HS-5 (cell line): Measurements from ENCODE around the gene CAPZA2.
A peak's percentile ranks its signal among the peaks of the same experiment; 100 is the strongest.
"Not testable (repeated sequence)": the region's sequence is repeated elsewhere in the genome, so short reads cannot be mapped to it uniquely, and the experiment has no call there.

Source experiments
- DNase-seq: peaks from one replicate; pipeline ENCODE4 v3.0.0-alpha.2; 2012; ENCODE audit warnings: low read depth

Gene CAPZA2

GRCh38 chr7:116862234-116862950, at the start of gene CAPZA2:
Gene CAPZA2, plus strand, starts transcription at chr7:116862587. Its CDS starts 25 bp downstream, at chr7:116862612.
- DNase-seq: peak; percentile 40

DNA sequence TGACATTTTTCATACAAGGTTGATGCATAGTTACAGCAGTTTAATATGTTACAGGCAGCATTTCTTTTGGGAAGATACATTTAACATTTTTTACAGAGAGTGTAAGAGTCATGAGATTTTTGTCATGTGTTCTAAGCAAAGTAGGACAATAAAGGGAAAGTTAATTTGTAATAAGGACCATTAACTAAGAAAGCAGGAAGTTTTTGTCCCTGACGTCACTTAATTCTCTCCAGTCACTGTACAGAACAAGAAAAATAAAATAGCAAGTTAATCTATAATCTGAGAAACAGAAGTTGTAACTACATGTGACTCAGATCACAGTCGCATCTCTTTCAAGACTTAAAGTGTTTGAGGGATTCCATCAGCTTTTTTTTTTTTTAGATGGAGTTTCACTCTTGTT, 49.5 kb upstream of the CAPZA2 start:
- no peak for DNase-seq

DNA sequence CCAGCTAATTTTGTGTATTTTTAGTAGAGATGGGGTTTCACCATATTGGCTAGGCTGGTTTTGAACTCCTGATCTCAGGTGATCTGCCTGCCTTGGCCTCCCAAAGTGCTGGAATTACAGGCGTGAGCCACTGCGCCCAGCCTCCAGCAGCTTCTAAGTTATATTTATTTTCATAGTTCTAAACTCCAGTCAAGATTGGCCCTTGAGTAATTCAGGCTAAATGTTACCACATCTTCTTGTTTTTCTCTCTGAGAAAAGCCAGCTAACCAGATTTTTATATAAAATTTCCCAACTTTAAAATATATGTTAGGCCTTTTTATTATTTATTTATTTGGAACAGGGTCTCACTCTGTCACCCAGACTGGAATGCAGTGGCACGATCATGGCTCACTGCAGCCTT, 49.0 kb upstream of the CAPZA2 start:
- not testable (repeated sequence) for DNase-seq

GRCh38 chr7:116815041-116815440, 47.3 kb upstream of the CAPZA2 start:
- DNase-seq: no peak

DNA sequence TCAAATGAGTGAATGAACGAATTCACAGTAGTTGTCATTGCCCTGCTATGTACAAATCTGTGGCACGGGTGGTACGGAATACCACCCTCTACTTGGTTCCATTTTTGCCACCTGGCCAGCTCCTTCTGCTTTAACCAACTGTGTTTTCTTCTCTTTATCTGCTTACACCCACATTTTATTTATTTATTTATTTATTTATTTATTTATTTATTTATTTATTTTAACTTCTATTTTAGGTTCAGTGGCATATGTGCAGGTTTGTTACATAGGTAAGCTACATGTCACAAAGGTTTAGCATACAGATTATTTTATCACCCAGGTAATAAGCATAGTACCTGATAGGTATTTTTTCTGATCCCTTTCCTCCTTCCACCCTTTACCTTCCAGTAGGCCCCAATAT, 42.2 kb upstream of the CAPZA2 start:
- DNase-seq: no peak

GRCh38 chr7:116821647-116822046, 40.7 kb upstream of the CAPZA2 start:
- not testable (repeated sequence) for DNase-seq

DNA sequence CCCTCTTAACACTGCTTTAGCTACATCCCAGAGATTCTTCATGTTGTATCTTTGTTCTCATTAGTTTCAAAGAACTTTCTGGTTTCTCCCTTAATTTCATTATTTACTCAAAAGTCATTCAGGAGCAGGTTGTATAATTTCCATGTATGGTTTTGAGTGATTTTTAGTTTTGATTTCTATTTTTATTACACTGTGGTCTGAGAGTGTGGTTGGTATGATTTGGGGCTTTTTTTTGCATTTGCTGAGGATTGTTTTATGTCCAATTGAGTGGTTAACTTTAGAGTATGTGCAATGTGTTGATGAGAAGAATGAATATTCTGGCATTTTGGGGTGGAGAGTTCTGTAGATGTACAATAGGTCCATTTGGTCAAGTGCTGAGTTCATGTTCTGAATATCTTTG, 37.9 kb upstream of the CAPZA2 start:
- no peak for DNase-seq

GRCh38 chr7:116828281-116828680, 34.1 kb upstream of the CAPZA2 start:
- DNase-seq: no peak

DNA sequence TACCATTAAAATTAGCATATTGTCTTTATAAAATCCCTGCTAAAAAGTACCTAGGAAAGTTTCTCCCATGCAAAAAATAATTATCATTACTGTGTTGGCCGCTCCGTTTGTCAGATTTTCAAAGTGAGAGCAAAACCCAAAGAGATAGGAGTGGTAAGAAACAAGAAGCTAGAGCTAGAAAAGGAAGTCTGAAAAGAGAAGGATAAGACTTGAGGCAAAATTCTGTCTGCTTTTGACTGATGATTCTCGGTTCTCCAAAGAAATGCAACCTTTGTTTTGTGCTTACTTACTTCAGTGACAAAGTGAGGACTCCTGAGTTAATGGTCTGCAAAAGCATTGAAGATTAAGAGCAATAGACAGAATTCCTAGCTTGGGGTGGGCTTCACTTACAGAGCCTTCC, 33.3 kb upstream of the CAPZA2 start:
- no peak for DNase-seq

- no peak for DNase-seq
Measured at GRCh38 chr7:116829493-116829892, 32.9 kb upstream of the CAPZA2 start.

DNA sequence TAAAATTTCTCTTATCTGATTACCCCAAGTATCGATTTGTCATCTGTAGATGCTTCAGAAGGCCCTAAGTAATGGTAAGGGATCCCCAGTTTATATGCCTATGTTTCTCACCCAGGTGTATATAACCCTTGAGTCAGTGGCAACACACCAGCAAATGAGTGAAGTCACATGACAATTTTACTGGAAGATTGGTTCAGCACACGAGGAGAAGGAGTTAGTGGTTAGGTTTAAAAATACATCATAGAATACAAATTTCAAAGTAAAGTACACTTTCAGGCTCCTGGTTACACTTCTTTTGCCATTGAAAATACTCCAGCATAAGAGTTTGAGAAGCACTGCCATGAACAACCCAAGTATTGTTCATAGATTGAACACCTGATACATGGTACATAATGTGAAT, 29.7 kb upstream of the CAPZA2 start:
- no peak for DNase-seq

DNA sequence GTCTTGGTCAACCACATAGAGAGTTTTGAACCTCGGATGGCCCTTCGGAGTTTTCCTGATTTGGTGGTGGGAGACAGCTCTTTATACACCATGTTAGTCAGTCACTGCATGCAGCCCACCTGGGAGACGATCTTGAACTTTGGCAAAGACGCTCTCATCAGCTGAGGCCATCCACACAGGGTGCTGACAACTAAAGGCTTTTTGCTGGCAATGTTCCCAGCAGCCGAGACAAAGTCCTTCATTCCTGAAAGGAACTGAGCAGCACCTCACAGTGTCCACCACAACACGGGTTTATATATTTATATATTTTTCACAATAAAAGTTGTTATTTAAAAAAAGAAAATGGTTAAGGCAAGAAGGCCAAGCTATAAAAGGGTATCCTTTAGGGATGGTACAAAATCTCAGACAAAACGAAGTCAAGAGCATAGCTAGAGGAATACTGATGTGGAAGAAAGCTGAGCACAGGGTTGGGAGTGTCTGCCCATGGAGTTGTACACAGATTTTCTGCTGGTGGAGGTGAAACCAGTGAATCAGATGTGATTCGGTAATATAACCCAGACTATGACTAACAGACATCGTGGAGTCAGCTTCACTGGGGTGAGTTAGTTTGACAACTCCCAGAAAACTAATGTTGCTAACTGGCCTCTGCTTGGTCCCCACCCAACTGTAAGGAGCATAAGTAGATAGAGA, 27.4 kb upstream of the CAPZA2 start:
- no peak for DNase-seq

- DNase-seq: no peak
Measured at GRCh38 chr7:116836048-116836447, 26.3 kb upstream of the CAPZA2 start.

- no peak for DNase-seq
Measured at GRCh38 chr7:116836911-116837310, 25.5 kb upstream of the CAPZA2 start.

DNA sequence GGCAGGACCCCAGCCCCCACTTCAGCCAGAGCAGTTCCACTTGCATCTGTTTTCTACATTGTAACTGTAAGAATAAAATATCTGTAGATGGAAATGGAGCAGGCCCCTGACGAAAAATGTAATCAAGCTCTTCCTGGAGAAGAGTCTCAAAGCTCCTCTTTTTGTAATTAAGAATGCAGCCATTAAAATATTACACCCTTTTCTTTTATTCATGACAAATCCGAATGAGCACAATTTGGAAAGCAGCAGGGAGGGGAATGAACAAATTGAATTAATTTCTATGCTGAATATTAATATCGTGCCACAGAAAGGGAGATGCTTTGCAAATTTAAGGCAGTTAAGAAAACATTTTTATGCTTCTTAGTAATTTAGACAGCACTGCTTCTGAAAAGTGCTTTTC, 24.8 kb upstream of the CAPZA2 start:
- no peak for DNase-seq

GRCh38 chr7:116840256-116840655, 22.1 kb upstream of the CAPZA2 start:
- DNase-seq: no peak

DNA sequence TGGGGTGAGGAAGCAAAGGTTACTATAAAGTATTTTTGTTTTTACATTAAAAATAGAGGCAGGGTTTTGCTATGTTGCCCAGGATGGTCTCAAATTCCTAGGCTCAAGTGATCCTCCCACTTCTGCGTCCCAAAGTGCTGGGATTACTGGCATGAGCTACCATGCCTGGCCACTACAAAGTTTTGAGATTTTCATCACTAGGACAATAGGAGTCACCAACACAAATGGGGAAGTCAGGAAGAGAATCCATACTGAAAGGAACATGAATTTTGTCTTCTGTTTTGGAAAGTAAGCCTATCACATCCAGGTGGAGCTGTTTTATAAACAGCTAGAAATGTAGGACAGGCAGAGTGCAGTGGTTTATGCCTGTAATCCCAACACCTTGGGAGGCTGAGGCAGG, 20.0 kb upstream of the CAPZA2 start:
- DNase-seq: no peak

DNA sequence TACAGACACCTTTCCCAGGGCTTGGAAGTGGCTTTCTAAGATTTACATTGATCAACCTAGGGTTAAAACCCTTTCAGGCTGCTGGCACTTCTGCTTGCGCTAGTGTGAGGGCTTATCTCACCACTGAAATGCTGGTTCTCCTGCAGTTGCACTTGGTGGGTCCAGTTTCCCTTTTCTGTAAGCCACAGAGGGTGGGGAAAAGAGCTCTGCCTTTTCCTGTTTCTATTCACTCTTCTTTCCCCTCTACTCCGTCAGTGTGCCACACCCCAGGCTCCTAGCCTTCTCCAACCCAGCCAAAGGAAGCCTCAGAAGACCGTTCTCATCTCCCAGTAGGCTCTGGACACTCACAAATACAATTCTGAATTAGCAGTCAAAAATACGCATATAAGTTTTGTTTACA, 19.0 kb upstream of the CAPZA2 start:
- no peak for DNase-seq

DNA sequence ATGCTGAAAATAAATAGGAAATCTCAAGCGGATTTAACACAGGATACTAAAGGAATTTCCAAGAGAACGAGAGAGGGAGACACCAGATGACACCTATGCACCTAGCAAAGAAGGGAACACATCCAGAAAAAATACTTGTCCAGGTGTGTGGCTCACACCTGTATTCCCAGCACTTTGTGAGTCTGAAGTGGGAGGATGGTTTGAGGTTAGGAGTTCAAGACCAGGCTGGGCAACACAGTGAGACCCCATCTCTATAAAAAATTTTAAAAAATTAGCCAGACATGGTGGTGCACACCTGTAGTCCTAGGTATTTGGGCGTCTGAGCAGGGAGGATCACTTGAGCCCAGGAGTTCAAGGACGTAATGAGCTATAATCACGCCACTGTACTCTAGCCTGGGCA, 11.2 kb upstream of the CAPZA2 start:
- no peak for DNase-seq

- no peak for DNase-seq
Measured at GRCh38 chr7:116851671-116852070, 10.7 kb upstream of the CAPZA2 start.

- DNase-seq: no peak
Measured at GRCh38 chr7:116854132-116854531, 8.3 kb upstream of the CAPZA2 start.

DNA sequence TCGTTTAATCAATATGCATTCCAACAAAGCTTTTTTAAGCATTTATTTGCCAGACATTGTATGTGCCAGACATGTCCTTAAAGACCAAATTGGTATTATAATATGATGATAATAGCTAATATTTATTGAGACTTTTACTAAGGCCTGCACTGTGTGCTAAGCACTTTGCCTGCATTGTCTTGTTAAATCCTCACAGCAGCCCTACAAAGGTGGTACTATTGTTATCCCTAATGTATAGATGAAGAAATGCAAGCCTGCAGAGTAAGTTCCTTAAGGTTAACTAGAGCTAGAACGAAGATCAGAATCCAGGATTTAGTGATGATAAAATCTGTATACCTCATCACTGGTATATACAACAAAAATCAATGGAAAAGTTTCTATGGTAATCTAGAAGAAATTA, 5.3 kb upstream of the CAPZA2 start:
- DNase-seq: no peak

DNA sequence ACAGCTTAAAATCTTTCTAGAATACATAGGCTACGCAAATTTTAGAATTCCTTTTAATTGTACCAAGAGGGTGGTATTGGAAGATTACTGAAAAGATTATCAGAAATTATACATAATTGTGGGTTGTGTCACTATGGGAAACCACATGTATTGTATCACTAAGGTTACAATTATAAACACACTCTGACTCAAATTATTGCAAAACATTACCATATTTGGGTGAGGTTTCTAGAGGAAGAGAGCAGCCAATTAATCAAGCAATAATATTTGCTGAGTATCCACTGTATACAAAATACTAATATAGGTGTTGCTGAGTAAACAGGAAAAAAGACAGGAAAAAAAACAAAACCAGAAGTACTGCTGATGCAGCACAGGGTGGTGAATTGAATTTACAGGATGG, 3.1 kb upstream of the CAPZA2 start:
- DNase-seq: peak; percentile 55

DNA sequence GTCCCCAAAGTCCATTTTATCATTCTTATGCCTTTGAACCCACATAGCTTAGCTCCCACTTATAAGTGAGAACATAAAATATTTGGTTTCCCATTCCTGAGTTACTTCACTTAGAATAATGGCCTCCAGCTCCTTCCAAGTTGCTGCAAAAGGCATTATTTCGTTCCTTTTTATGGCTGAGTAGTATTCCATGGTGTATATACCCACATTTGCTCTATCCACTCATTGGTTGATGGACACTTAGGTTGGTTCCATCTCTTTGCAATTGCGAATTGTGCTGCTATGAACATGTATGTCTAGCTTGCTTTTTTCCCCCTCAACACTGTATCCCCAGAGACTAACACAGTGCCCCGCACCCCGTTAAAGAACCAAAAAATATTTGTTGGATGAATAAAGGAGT, 670 bp upstream of the CAPZA2 start:
- no peak for DNase-seq
